H9 (cell line): ENCODE measurements around the gene PLK3. TPM values are rescaled to one million over a fixed set of nuclear protein-coding genes. Genes with fewer than 3 reads are reported as not detected.

Experiments
- DNase-seq: peaks from one replicate; pipeline ENCODE4 v3.0.0-alpha.2; 2017
- H2AFZ ChIP-seq: one replicate; pipeline ENCODE4 v1.6.1; 2013; ENCODE audit warnings: mild to moderate bottlenecking, low read length, control low read depth, moderate library complexity
- H2AK5ac ChIP-seq: 2 replicates; pipeline ENCODE4 v1.6.1; 2013; ENCODE audit warnings: low read length, control low read depth, mixed read lengths; ENCODE audit not compliant: insufficient read length
- H2BK120ac ChIP-seq: one replicate; pipeline ENCODE4 v1.6.1; 2013; ENCODE audit warnings: low read depth, mild to moderate bottlenecking, low read length, control low read depth, inconsistent platforms; ENCODE audit not compliant: poor library complexity, severe bottlenecking
- H2BK12ac ChIP-seq: 2 replicates; pipeline ENCODE4 v1.6.1; 2013; ENCODE audit warnings: low read length, control low read depth, mixed read lengths, low read depth; ENCODE audit not compliant: insufficient read length
- H2BK15ac ChIP-seq: 2 replicates; pipeline ENCODE4 v1.6.1; 2013; ENCODE audit warnings: low read depth, low read length, control low read depth
- H2BK20ac ChIP-seq: one replicate; pipeline ENCODE4 v1.6.1; 2013; ENCODE audit warnings: low read depth, mild to moderate bottlenecking, low read length, control low read depth, inconsistent platforms; ENCODE audit not compliant: poor library complexity, severe bottlenecking
- H2BK5ac ChIP-seq: 2 replicates; pipeline ENCODE4 v1.6.1; 2013; ENCODE audit warnings: low read length, control low read depth, mixed read lengths; ENCODE audit not compliant: insufficient read length
- H3K14ac ChIP-seq: 2 replicates; pipeline ENCODE4 v1.6.1; 2013; ENCODE audit warnings: low read length, control low read depth; ENCODE audit not compliant: insufficient read depth
- H3K18ac ChIP-seq: 2 replicates; pipeline ENCODE4 v1.6.1; 2013; ENCODE audit warnings: low read depth, mild to moderate bottlenecking, mixed read lengths, low read length, control low read depth; ENCODE audit not compliant: insufficient read length
- H3K23ac ChIP-seq: 2 replicates; pipeline ENCODE4 v1.6.1; 2013; ENCODE audit warnings: low read length, control low read depth, mixed read lengths, low read depth; ENCODE audit not compliant: insufficient read length
- H3K23me2 ChIP-seq: 2 replicates; pipeline ENCODE4 v1.6.1; 2013; ENCODE audit warnings: low read depth, mild to moderate bottlenecking, mixed read lengths, low read length, control low read depth; ENCODE audit not compliant: insufficient read length, poor library complexity, severe bottlenecking
- H3K27ac ChIP-seq: 2 replicates; pipeline ENCODE4 v1.5.1; 2013; ENCODE audit warnings: low read length, control low read depth, mixed read lengths, low read depth; ENCODE audit not compliant: insufficient read length
- H3K27me3 ChIP-seq: 2 replicates; pipeline ENCODE4 v1.6.1; 2013; ENCODE audit warnings: low read length, control low read depth, inconsistent platforms; ENCODE audit not compliant: insufficient read depth
- H3K4ac ChIP-seq: 2 replicates; pipeline ENCODE4 v1.6.1; 2013; ENCODE audit warnings: low read depth, mild to moderate bottlenecking, control low read depth, inconsistent platforms, low read length, moderate library complexity
- H3K4me1 ChIP-seq: 2 replicates; pipeline ENCODE4 v1.6.1; 2013; ENCODE audit warnings: low read length, control low read depth, inconsistent platforms; ENCODE audit not compliant: insufficient read depth
- H3K4me2 ChIP-seq: 2 replicates; pipeline ENCODE4 v1.6.1; 2013; ENCODE audit warnings: low read length, control low read depth, mixed read lengths; ENCODE audit not compliant: insufficient read length, insufficient read depth
- H3K56ac ChIP-seq: 2 replicates; pipeline ENCODE4 v1.6.1; 2013; ENCODE audit warnings: low read depth, mild to moderate bottlenecking, mixed read lengths, low read length, control low read depth; ENCODE audit not compliant: insufficient read length
- H3K79me1 ChIP-seq: 2 replicates; pipeline ENCODE4 v1.6.1; 2013; ENCODE audit warnings: low read depth, mild to moderate bottlenecking, moderate library complexity, low read length, control low read depth, inconsistent platforms; ENCODE audit not compliant: insufficient read depth, poor library complexity, severe bottlenecking
- H3K79me2 ChIP-seq: 2 replicates; pipeline ENCODE4 v1.6.1; 2013; ENCODE audit warnings: low read length, control low read depth, inconsistent platforms; ENCODE audit not compliant: insufficient read depth
- H3K9ac ChIP-seq: 2 replicates; pipeline ENCODE4 v1.6.1; 2013; ENCODE audit warnings: low read length, control low read depth, mixed read lengths; ENCODE audit not compliant: insufficient read length; ENCODE audit errors: extremely low read depth
- H3K9me3 ChIP-seq: one replicate; pipeline ENCODE4 v1.6.1; 2013; ENCODE audit warnings: low read depth, low read length, inconsistent platforms; ENCODE audit not compliant: control insufficient read depth
- H3T11ph ChIP-seq: one replicate; pipeline ENCODE4 v1.6.1; 2013; ENCODE audit warnings: mild to moderate bottlenecking, low read length, control low read depth, inconsistent platforms
- H4K20me1 ChIP-seq: one replicate; pipeline ENCODE4 v1.6.1; 2013; ENCODE audit not compliant: control insufficient read depth, insufficient read length, insufficient read depth
- H4K5ac ChIP-seq: 2 replicates; pipeline ENCODE4 v1.6.1; 2013; ENCODE audit warnings: low read depth, mild to moderate bottlenecking, mixed read lengths, low read length, control low read depth; ENCODE audit not compliant: insufficient read length
- H4K8ac ChIP-seq: replicated peaks from 2 replicates; pipeline ENCODE4 v1.6.1; 2013; ENCODE audit warnings: low read length, control low read depth, mixed read lengths, low read depth; ENCODE audit not compliant: insufficient read length
- H4K91ac ChIP-seq: 2 replicates; pipeline ENCODE4 v1.6.1; 2013; ENCODE audit warnings: low read depth, mild to moderate bottlenecking, moderate library complexity, mixed read lengths, low read length, control low read depth; ENCODE audit not compliant: insufficient read length
- H3K27ac Mint-ChIP-seq, 3 experiments: 2 replicates in 2 of 3; 3 replicates in 1 of 3; pipeline ENCODE4 v1.8.0; 2020 to 2021; ENCODE audit warnings: mixed read lengths in 3 of 3, mild to moderate bottlenecking in 1 of 3, moderate library complexity in 1 of 3
- H3K27me3 Mint-ChIP-seq: 2 replicates; pipeline ENCODE4 v1.8.0; 2021; ENCODE audit warnings: low read depth, mild to moderate bottlenecking, moderate library complexity, mixed read lengths
- H3K36me3 Mint-ChIP-seq, 3 experiments: 2 replicates in 2 of 3; 3 replicates in 1 of 3; pipeline ENCODE4 v1.8.0; 2020 to 2021; ENCODE audit warnings: low read depth in 3 of 3, mixed read lengths in 3 of 3; ENCODE audit not compliant: insufficient read depth in 1 of 3
- H3K4me1 Mint-ChIP-seq, 2 experiments: 2 replicates each; pipeline ENCODE4 v1.8.0; 2020; ENCODE audit warnings: mixed read lengths in 2 of 2
- H3K4me3 Mint-ChIP-seq, 2 experiments: 2 replicates in 1 of 2; 3 replicates in 1 of 2; pipeline ENCODE4 v1.8.0; 2020 to 2021; ENCODE audit warnings: mild to moderate bottlenecking in 2 of 2, mixed read lengths in 2 of 2, moderate library complexity in 1 of 2
- H3K9me3 Mint-ChIP-seq, 2 experiments: 2 replicates in 1 of 2; 3 replicates in 1 of 2; pipeline ENCODE4 v1.8.0; 2020; ENCODE audit warnings: mild to moderate bottlenecking in 2 of 2, mixed read lengths in 2 of 2, moderate library complexity in 1 of 2
- WGBS: extraction: QIAGEN DNeasy Blood & Tissue Kit; methylation state at CpG from one replicate; pipeline ENCODE4 v1.1.7; 2013; ENCODE audit warnings: missing lambda C conversion rate, low lambda C conversion rate, mixed read lengths; ENCODE audit not compliant: insufficient read length; ENCODE audit errors: extremely low coverage; 5-methylcytosine and 5-hydroxymethylcytosine counted together
- total RNA-seq: library from RNA; stranded (reverse); gene quantifications from 2 replicates; pipeline ENCODE4 v1.2.1, GENCODE V29; 2021
- TF ChIP-seq, protein P1 (sequence below): fragments of 200-600 bp; sonication (generic); conservative IDR thresholded peaks from 3 replicates; pipeline ENCODE4 v1.8.0; 2021; ENCODE audit warnings: antibody characterized with exemption, mild to moderate bottlenecking

The PLK3 gene
- total RNA-seq, 1 experiment from 2014 or later: 14.7 TPM

DNA sequence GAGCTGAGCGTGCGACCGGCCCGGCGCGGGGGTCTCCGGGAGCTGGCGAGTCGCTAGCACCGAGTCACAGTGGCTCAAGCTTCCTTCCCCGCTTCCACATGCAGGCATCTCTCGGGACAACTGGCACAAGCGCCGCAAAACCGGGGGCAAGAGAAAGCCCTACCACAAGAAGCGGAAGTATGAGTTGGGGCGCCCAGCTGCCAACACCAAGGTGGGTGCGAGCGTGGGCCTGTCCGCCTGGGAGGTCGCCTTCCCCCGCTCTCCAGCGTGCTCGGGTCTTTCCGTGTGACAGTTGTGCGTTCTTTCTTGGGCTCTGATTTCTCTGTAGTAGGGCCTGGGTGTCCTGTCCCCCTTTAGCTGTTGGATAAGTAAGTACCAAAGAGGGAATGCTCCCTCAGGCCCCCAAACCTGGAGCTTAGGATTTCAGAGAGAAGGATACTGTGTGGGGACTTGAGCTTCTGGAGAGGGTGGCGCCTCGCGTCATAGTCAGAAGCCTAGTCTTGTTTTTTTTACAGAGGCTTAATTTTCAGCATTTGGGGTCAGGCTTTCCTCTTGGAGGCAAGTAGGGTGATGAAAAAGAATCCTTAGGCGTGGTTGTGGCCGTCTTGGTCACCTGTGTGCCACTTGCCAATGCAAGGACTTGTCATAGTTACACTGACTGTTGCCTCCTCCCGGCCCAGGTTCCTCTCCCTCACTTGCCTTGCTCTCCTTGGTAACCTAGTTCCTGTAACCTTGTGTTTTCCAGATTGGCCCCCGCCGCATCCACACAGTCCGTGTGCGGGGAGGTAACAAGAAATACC is 24.0 kb upstream of the PLK3 start:
- no peaks in the 10 kb centered on the region for H3K27me3 Mint-ChIP-seq
- H3K9me3 Mint-ChIP-seq: 0 out of 5 replicates have a peak, but pooled peaks cover 0 to 4% of the 10 kb centered on the region in 2 experiments
- Histone ChIP-seq H3K56ac (no peak overlapping the region), H4K91ac (no peak overlapping the region), H4K5ac (peak overlapping the region; percentile 83), H3K9ac (peak overlapping the region; percentile 98), H2BK20ac (no peak overlapping the region), H3K18ac (peak overlapping the region; percentile 83), H3K9me3 (no peaks in the 10 kb centered on the region), H3K23me2 (peaks cover 11% of the 10 kb centered on the region), H3T11ph (no peak overlapping the region), H3K27me3 (no peaks in the 10 kb centered on the region), H2BK12ac (no peak overlapping the region), H2BK120ac (no peak overlapping the region), H2AFZ (no peak overlapping the region), H3K79me2 (peaks cover 17% of the 10 kb centered on the region; the same call in 1 of the 2 replicates), H3K4me2 (peak overlapping the region; percentile 99), H4K8ac (no peak overlapping the region), H3K79me1 (peaks cover 2% of the 10 kb centered on the region), H3K14ac (peak overlapping the region; percentile 94), H4K20me1 (peaks cover 4% of the 10 kb centered on the region), H2AK5ac (peak overlapping the region; percentile 13), H3K23ac (no peak overlapping the region), H3K4ac (peak overlapping the region; percentile 33; the same call in 1 of the 2 replicates), H2BK15ac (no peak overlapping the region), H3K27ac (no peak overlapping the region), H3K4me1 (no peaks in the 10 kb centered on the region), H2BK5ac (no peak overlapping the region)
- TF ChIP-seq, protein P1, sequence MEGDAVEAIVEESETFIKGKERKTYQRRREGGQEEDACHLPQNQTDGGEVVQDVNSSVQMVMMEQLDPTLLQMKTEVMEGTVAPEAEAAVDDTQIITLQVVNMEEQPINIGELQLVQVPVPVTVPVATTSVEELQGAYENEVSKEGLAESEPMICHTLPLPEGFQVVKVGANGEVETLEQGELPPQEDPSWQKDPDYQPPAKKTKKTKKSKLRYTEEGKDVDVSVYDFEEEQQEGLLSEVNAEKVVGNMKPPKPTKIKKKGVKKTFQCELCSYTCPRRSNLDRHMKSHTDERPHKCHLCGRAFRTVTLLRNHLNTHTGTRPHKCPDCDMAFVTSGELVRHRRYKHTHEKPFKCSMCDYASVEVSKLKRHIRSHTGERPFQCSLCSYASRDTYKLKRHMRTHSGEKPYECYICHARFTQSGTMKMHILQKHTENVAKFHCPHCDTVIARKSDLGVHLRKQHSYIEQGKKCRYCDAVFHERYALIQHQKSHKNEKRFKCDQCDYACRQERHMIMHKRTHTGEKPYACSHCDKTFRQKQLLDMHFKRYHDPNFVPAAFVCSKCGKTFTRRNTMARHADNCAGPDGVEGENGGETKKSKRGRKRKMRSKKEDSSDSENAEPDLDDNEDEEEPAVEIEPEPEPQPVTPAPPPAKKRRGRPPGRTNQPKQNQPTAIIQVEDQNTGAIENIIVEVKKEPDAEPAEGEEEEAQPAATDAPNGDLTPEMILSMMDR: no peak
- peaks cover 33 to 55% (median 47%) of the 10 kb centered on the region in 3 experiments for H3K36me3 Mint-ChIP-seq
- WGBS: no CpG with 5 or more reads among the region's 36 CpGs
- DNase-seq: no peak
- peak overlapping the region; percentile 81 to 95 for H3K4me3 Mint-ChIP-seq
- H3K27ac Mint-ChIP-seq: peak overlapping the region; percentile 91 to 97 (median 94)
- peaks cover 18 to 22% of the 10 kb centered on the region in 2 experiments for H3K4me1 Mint-ChIP-seq
